Activated gamma-delta T cell (primary cell): ENCODE measurements around the gene FOLH1.
"Not testable (repeated sequence)": the region's sequence is repeated elsewhere in the genome, so short reads cannot be mapped to it uniquely, and the experiment has no call there.

Experiments used
- DNase-seq: peaks from one replicate; lab custom pipeline; 2025; lab: John Stamatoyannopoulos, UW
- total RNA-seq, 2 donors: gene quantifications; one replicate each; lab custom pipeline; 2026; lab: John Stamatoyannopoulos, UW

The FOLH1 gene
- total RNA-seq = 0 reads per million in 2 donors

- no peak for DNase-seq
Measured at GRCh38 chr11:49208006-49208721, at the start of gene FOLH1. TSS of gene FOLH1 (minus strand) at chr11:49208602. CDS start at chr11:49208409, 193 bp downstream.

DNA sequence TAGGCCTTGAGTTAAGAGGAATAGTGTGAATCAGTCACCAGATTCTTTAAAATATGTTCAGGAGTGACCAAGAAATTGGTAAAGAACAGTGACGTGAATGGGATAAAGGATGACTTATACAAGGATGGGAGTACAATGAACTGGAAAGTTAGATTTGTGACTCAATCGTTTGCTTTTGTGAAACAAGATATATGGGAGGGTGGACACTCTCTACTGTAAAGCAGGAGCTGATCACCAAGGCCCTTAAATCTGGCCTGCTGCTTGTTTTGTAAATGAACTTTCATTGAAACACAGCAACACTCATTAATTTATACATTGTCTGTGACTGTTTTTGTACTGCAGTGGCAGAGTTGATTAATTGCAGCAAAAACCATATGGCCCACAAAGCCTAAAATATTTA is 46.7 kb upstream of the FOLH1 start:
- DNase-seq = not testable (repeated sequence)

DNA sequence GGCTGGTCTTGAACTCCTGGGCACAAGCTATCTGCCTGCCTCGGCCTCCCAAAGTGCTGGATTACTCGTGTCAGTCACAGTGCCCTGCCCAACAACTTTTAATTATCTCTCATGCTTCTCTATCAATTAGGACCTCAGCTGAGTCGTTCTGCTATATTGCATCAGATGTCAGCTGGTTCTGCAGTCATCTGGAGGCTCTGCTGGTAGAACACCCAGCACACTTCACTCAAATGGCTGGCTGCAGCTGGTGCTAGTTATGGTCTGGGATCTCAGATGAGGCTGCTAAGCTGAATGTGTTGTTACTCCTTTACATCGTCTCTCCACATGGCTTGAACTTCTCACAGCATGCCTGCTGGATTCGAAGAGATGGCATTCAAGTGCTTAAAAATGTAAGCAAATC is 42.8 kb upstream of the FOLH1 start:
- DNase-seq = not testable (repeated sequence)

GRCh38 chr11:49250398-49251115 is 42.2 kb upstream of the FOLH1 start:
- not testable (repeated sequence) for DNase-seq

GRCh38 chr11:49249363-49249762 is 41.0 kb upstream of the FOLH1 start:
- DNase-seq = not testable (repeated sequence)

- not testable (repeated sequence) for DNase-seq
Measured at GRCh38 chr11:49233685-49234084, 25.3 kb upstream of the FOLH1 start.

DNA sequence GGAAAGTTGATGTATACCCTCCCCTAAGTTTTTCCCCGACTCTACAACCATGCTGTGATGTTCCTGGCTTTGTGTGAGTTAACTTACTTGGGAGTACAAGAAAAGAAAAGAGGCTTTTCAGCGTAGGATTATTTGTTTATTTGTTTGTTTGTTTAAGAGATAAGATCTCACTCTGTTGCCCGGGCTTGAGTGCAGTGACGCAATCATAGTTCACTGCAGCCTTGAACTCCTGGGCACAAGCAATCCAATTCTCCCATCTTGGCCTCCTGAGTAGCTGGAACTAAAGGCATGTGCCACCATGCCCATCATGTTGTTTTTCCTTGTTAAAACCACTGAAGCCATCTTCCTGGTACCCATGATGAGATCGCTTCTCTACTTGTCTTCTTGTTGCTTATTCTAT is 24.6 kb upstream of the FOLH1 start:
- not testable (repeated sequence) for DNase-seq

- not testable (repeated sequence) for DNase-seq
Measured at GRCh38 chr11:49231725-49232124, 23.3 kb upstream of the FOLH1 start.

GRCh38 chr11:49230534-49230933 is 22.1 kb upstream of the FOLH1 start:
- not testable (repeated sequence) for DNase-seq

GRCh38 chr11:49230001-49230400 is 21.6 kb upstream of the FOLH1 start:
- DNase-seq = not testable (repeated sequence)

- DNase-seq = not testable (repeated sequence)
Measured at GRCh38 chr11:49229136-49229535, 20.7 kb upstream of the FOLH1 start.

- not testable (repeated sequence) for DNase-seq
Measured at GRCh38 chr11:49225255-49225785, 16.9 kb upstream of the FOLH1 start.

GRCh38 chr11:49221112-49221511 is 12.7 kb upstream of the FOLH1 start:
- no peak for DNase-seq

DNA sequence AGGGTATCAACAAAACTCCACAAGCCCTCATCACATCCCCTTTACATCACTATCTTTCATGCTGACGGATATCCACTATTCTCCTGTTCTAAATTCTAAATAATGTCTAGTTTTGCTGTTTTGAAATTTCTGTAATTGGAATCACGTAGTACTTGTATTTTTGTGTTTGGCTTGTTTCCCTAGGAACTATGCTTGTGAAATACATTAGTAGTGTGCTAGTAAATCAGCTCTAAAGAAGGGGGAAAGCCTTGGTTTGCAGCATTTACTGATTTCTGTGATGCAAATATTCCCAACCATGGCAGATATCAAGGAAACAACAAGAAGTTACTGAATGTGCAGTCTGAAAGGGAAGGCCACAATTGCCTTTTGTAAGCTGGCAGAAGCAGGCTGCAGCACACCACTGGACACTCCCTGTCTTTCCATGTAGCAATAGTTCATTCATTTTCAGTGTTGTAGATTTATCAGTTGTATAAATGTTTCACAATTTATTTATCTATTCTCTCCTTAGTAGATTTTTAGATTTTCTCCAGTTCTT is 4.7 kb upstream of the FOLH1 start:
- no peak for DNase-seq

DNA sequence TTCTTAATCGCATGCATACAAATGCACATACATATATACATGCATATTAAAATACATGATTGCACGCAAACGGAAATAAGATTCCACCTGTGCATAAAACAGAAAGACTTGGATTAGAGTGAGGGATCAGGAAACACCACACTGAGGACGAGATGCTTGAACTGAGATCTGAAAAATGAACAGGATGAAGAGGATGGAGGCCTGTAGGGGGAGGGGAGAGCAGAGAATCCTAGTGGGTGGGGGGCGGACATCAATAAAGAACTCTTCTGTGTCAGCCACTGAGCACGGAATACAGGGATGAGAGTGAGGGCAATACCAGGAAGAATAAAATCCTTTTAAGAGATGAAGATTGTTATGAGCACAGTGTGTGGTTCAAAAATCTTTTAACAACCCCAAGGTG is 1.4 kb downstream of the FOLH1 start:
- DNase-seq = not testable (repeated sequence)

GRCh38 chr11:49202287-49202976 is 6.0 kb downstream of the FOLH1 start:
- no peak for DNase-seq

DNA sequence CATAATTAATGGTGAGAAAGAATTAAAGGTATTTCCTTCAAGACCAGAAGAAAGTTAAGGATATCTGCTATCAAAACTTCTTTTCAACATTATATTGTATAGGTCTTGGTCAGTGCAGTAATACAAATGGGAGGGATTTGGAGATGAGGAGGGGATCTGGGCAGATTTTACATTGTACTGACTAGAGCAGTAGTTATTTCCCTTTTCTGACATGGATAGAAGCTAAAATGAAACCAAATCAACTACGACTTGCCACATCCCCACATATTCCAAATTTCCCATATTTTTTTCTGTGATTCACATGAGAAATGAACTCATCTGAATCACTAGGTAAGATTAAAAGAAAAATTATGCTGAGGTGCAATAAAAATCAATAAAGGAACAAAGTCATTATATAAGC is 11.6 kb downstream of the FOLH1 start:
- DNase-seq = not testable (repeated sequence)

GRCh38 chr11:49196002-49196401 is 12.4 kb downstream of the FOLH1 start:
- not testable (repeated sequence) for DNase-seq

- DNase-seq = not testable (repeated sequence)
Measured at GRCh38 chr11:49190287-49190686, 18.1 kb downstream of the FOLH1 start.

DNA sequence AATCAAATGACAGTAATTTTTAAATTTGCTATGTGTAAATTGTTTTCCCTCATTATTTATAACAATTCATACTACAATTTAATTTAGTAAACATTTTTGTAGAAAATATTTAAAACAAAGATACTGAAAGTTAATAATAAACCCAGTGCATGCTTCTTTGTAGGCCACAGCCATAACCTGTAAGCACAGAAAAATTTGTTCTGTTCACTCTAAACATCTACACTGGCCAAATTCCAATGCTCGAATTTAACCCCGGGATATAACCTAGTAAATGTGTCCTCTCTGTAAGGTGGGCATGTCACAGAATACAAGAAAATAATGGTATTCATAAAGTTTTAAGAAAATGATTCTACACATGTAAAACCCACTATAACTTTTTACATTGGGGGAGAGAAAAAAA is 22.2 kb downstream of the FOLH1 start:
- DNase-seq = not testable (repeated sequence)

GRCh38 chr11:49185597-49185996 is 22.8 kb downstream of the FOLH1 start:
- DNase-seq = not testable (repeated sequence)

- DNase-seq = not testable (repeated sequence)
Measured at GRCh38 chr11:49184756-49185155, 23.6 kb downstream of the FOLH1 start.
